ENCODE measurements around the gene ATRX. TPM values are rescaled to one million over a fixed set of nuclear protein-coding genes. Genes with fewer than 3 reads are reported as not detected.
"Not testable (repeated sequence)": the region's sequence is repeated elsewhere in the genome, so short reads cannot be mapped to it uniquely, and the experiment has no call there.

Gene ATRX
- total RNA-seq = 74.8 TPM
- long read RNA-seq, partial matches to known transcripts = 7 of 12 reads
- long read RNA-seq, other reads (novel, unspliced or antisense) = 5 of 12 reads

GRCh38 chrX:77785486-77786364 lies at the start of gene ATRX:
ATRX (minus strand) TSS chrX:77786216; CDS start chrX:77786001, 215 bp downstream.
- peak; percentile 96 for ATAC-seq
- intact Hi-C loops (cut with DNase I) = loop anchor here (10.0 kb wide), 1 partner anchor 121 kb away; no protein-coding TSS in a partner anchor

GRCh38 chrX:77831544-77831943 lies 45.5 kb upstream of the ATRX start:
- ATAC-seq; DNase-seq (ENCODE audit: missing footprints); intact Hi-C loops (cut with DNase I): not testable (repeated sequence)

More at GRCh38 chrX:77785486-77786364, at the start of gene ATRX:
- peak; percentile 73 for DNase-seq (ENCODE audit: missing footprints)

GRCh38 chrX:77821989-77822388 lies 36.0 kb upstream of the ATRX start:
- ATAC-seq; DNase-seq (ENCODE audit: missing footprints); intact Hi-C loops (cut with DNase I): not testable (repeated sequence)

GRCh38 chrX:77820091-77820727 lies 34.2 kb upstream of the ATRX start:
- no peak for ATAC-seq
- no peak for DNase-seq (ENCODE audit: missing footprints)
- intact Hi-C loops (cut with DNase I) = no loop called here

GRCh38 chrX:77814210-77814609 lies 28.2 kb upstream of the ATRX start:
- intact Hi-C loops (cut with DNase I) = no loop called here
- no peak for ATAC-seq

GRCh38 chrX:77802201-77802600 lies 16.2 kb upstream of the ATRX start:
- intact Hi-C loops (cut with DNase I) = no loop called here
- ATAC-seq (no peak), DNase-seq (ENCODE audit: missing footprints) (no peak)

More at GRCh38 chrX:77814210-77814609, 28.2 kb upstream of the ATRX start:
- no peak for DNase-seq (ENCODE audit: missing footprints)

GRCh38 chrX:77795124-77795523 lies 9.1 kb upstream of the ATRX start:
- intact Hi-C loops (cut with DNase I) = no loop called here
- ATAC-seq (no peak), DNase-seq (ENCODE audit: missing footprints) (no peak)

- no peak for ATAC-seq
- DNase-seq (ENCODE audit: missing footprints) = no peak
- intact Hi-C loops (cut with DNase I) = no loop called here
These were observed 7.9 kb upstream of the ATRX start for GRCh38 chrX:77793946-77794345.

- DNase-seq (ENCODE audit: missing footprints) (no peak), ATAC-seq (no peak)
- intact Hi-C loops (cut with DNase I) = loop anchor here (10.0 kb wide), 1 partner anchor 123 kb away; no protein-coding TSS in a partner anchor
These were observed 2.0 kb upstream of the ATRX start for GRCh38 chrX:77788050-77788449.

- DNase-seq (ENCODE audit: missing footprints) (no peak), ATAC-seq (no peak)
- intact Hi-C loops (cut with DNase I) = loop anchor here (10.0 kb wide), 1 partner anchor 122 kb away; no protein-coding TSS in a partner anchor
These were observed 307 bp upstream of the ATRX start for GRCh38 chrX:77786365-77786680.

- DNase-seq (ENCODE audit: missing footprints) (no peak), ATAC-seq (no peak)
- intact Hi-C loops (cut with DNase I) = loop anchor here (10.0 kb wide), 1 partner anchor 115 kb away; no protein-coding TSS in a partner anchor
These were observed 6.3 kb downstream of the ATRX start for GRCh38 chrX:77779695-77780094.

- ATAC-seq (no peak), DNase-seq (ENCODE audit: missing footprints) (no peak)
- intact Hi-C loops (cut with DNase I) = no loop called here
These were observed 9.4 kb downstream of the ATRX start for GRCh38 chrX:77776659-77777058.

GRCh38 chrX:77771601-77772000 lies 14.4 kb downstream of the ATRX start:
- intact Hi-C loops (cut with DNase I) = no loop called here
- DNase-seq (ENCODE audit: missing footprints) (no peak), ATAC-seq (no peak)

GRCh38 chrX:77768787-77769186 lies 17.2 kb downstream of the ATRX start:
- DNase-seq (ENCODE audit: missing footprints) (no peak), ATAC-seq (no peak)
- intact Hi-C loops (cut with DNase I) = no loop called here

- ATAC-seq; DNase-seq (ENCODE audit: missing footprints); intact Hi-C loops (cut with DNase I): not testable (repeated sequence)
These were observed 19.8 kb downstream of the ATRX start for GRCh38 chrX:77766212-77766611.

GRCh38 chrX:77755561-77755960 lies 30.5 kb downstream of the ATRX start:
- DNase-seq (ENCODE audit: missing footprints) (no peak), ATAC-seq (no peak)
- intact Hi-C loops (cut with DNase I) = no loop called here

- DNase-seq (ENCODE audit: missing footprints); intact Hi-C loops (cut with DNase I); ATAC-seq: not testable (repeated sequence)
These were observed 32.1 kb downstream of the ATRX start for GRCh38 chrX:77753942-77754341.

- ATAC-seq (no peak), DNase-seq (ENCODE audit: missing footprints) (no peak)
- intact Hi-C loops (cut with DNase I) = no loop called here
These were observed 36.3 kb downstream of the ATRX start for GRCh38 chrX:77749695-77750094.

GRCh38 chrX:77743720-77744119 lies 42.3 kb downstream of the ATRX start:
- intact Hi-C loops (cut with DNase I) = no loop called here
- DNase-seq (ENCODE audit: missing footprints) = no peak
- no peak for ATAC-seq

Measured in Right ventricle myocardium inferior (tissue), 1 donor.